ENCODE data around the gene CMIP. TPM values are rescaled to one million over a fixed set of nuclear protein-coding genes. Genes with fewer than 3 reads are reported as not detected.

Gene CMIP
- polyA plus RNA-seq, 1 of the 3 experiments (the other 2 are of a cell fraction) = 5.4 TPM

DNA sequence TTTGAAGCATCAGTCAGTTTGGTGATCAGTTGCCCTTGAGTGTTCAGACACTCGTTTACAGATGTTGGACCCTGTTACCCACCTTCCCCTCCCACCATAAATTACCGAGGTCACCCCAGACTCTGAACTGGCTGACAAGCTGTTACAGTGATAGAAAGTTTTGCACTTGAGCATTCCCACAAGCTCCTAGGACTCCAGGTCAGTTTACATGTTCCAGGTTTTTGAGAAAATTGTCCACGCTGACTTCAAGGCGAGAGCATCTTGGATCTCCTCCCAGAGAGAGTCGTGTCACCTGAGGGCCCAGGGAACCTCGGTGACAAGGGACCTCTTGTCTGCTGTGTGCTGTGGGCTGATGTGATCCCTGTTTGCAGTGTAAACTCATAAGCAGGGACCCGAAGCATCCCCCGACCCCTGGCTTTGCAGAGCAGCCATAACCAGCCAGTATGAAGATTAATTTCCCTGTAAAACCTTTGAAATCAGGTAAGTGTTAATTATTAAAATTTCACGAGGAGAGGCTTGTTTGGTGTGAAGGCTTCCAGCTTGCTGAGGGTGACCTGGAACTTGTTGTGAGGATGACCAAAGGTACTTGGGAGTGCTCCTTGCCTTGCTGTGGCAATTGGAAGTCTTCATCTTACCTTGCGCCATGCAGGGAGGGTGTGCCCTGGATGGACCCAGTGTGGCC is 91.2 kb downstream of the CMIP start:
- no peak overlapping the region for H3K4me2 ChIP-seq
- no peak overlapping the region for H3K27ac ChIP-seq (ENCODE audit: low read depth in 2 of 2, low read length in 1 of 2)
- 0 out of 2 replicates have a peak, but pooled peaks cover 7% of the 10 kb centered on the region for H3K79me2 ChIP-seq (ENCODE audit: insufficient read depth)
- ChIA-PET POLR2A (no interaction called here), CTCF (no interaction called here)
- H3K9me2 ChIP-seq = no peaks in the 10 kb centered on the region
- no peaks in the 10 kb centered on the region for H3F3A ChIP-seq (replicated peaks; ENCODE audit: insufficient read depth)
- H3K9ac ChIP-seq = no peak overlapping the region
- no peak overlapping the region for H3K4me3 ChIP-seq (ENCODE audit: low read depth in 2 of 2, low read length in 1 of 2)
- H4K20me1 ChIP-seq (ENCODE audit: insufficient read depth) = peaks cover 24% of the 10 kb centered on the region
- H3K36me3 ChIP-seq (replicated peaks in 1 of 2; ENCODE audit: control insufficient read depth in 1 of 2, insufficient read depth in 2 of 2, low read length in 1 of 2) = no peaks in the 10 kb centered on the region
- H3K9me3 ChIP-seq = no peaks in the 10 kb centered on the region
- no peaks in the 10 kb centered on the region for H3K27me3 ChIP-seq (ENCODE audit: insufficient read depth)
- peaks cover 0 to 31% of the 10 kb centered on the region in 2 experiments; a peak in 2 of 4 replicates for H3K4me1 ChIP-seq (ENCODE audit: control insufficient read depth in 1 of 2, insufficient read depth in 2 of 2, low read depth in 1 of 2, low read length in 1 of 2)
- 89% methylated on average over 10 of the region's 10 CpGs for WGBS (ENCODE audit: low lambda C conversion rate)
- TF ChIP-seq NFIC (IDR thresholded peaks at IDR 0.05; ENCODE audit: borderline replicate concordance) (no peak), MEF2A (IDR thresholded peaks at IDR 0.05; ENCODE audit: borderline replicate concordance, low read depth) (no peak), RXRA (IDR thresholded peaks at IDR 0.05; ENCODE audit: borderline replicate concordance, low read depth) (no peak), FOSL2 (IDR thresholded peaks at IDR 0.05; ENCODE audit: borderline replicate concordance, low read depth) (no peak)
- TF ChIP-seq, protein P1, sequence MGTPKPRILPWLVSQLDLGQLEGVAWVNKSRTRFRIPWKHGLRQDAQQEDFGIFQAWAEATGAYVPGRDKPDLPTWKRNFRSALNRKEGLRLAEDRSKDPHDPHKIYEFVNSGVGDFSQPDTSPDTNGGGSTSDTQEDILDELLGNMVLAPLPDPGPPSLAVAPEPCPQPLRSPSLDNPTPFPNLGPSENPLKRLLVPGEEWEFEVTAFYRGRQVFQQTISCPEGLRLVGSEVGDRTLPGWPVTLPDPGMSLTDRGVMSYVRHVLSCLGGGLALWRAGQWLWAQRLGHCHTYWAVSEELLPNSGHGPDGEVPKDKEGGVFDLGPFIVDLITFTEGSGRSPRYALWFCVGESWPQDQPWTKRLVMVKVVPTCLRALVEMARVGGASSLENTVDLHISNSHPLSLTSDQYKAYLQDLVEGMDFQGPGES (IDR thresholded peaks at IDR 0.05; ENCODE audit: low read depth, low read length) = no peak
- TF ChIP-seq, protein P2, sequence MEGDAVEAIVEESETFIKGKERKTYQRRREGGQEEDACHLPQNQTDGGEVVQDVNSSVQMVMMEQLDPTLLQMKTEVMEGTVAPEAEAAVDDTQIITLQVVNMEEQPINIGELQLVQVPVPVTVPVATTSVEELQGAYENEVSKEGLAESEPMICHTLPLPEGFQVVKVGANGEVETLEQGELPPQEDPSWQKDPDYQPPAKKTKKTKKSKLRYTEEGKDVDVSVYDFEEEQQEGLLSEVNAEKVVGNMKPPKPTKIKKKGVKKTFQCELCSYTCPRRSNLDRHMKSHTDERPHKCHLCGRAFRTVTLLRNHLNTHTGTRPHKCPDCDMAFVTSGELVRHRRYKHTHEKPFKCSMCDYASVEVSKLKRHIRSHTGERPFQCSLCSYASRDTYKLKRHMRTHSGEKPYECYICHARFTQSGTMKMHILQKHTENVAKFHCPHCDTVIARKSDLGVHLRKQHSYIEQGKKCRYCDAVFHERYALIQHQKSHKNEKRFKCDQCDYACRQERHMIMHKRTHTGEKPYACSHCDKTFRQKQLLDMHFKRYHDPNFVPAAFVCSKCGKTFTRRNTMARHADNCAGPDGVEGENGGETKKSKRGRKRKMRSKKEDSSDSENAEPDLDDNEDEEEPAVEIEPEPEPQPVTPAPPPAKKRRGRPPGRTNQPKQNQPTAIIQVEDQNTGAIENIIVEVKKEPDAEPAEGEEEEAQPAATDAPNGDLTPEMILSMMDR (IDR thresholded peaks at IDR 0.05) = no peak
- DNase-seq = no peak
- H2AFZ ChIP-seq (ENCODE audit: low read depth) = no peak overlapping the region

DNA sequence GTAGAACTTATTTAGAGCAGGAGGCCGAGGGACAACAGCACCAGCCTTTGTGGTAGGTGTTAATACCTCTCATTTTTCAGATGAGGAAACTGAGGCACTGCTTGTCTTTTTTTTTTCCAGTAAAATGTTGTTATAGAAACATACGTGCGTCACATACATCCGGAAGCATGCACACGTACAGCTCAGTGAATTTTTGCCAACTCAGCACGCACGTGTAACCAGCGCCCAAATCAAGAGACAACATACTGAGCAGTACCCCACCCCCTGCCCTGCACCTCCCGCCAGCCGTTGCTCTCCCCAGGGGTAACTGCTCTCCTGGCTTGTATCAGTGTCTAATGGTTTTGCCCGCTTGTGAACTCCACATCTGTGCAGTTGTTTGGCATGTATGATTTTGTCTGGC is 92.0 kb downstream of the CMIP start:
- Histone ChIP-seq H3K27ac (ENCODE audit: low read depth in 2 of 2, low read length in 1 of 2) (no peak overlapping the region), H3F3A (replicated peaks; ENCODE audit: insufficient read depth) (no peaks in the 10 kb centered on the region), H4K20me1 (ENCODE audit: insufficient read depth) (peaks cover 24% of the 10 kb centered on the region), H3K9me2 (no peaks in the 10 kb centered on the region), H3K79me2 (ENCODE audit: insufficient read depth) (0 out of 2 replicates have a peak, but pooled peaks cover 7% of the 10 kb centered on the region), H3K36me3 (replicated peaks in 1 of 2; ENCODE audit: control insufficient read depth in 1 of 2, insufficient read depth in 2 of 2, low read length in 1 of 2) (no peaks in the 10 kb centered on the region), H3K27me3 (ENCODE audit: insufficient read depth) (no peaks in the 10 kb centered on the region), H3K9me3 (no peaks in the 10 kb centered on the region), H3K4me2 (no peak overlapping the region), H3K4me1 (ENCODE audit: control insufficient read depth in 1 of 2, insufficient read depth in 2 of 2, low read depth in 1 of 2, low read length in 1 of 2) (peaks cover 0 to 33% of the 10 kb centered on the region in 2 experiments; a peak in 2 of 4 replicates), H2AFZ (ENCODE audit: low read depth) (no peak overlapping the region), H3K9ac (no peak overlapping the region), H3K4me3 (ENCODE audit: low read depth in 2 of 2, low read length in 1 of 2) (no peak overlapping the region)
- no peak for TF ChIP-seq TCF12 (IDR thresholded peaks at IDR 0.05)
- TF ChIP-seq, protein P3, sequence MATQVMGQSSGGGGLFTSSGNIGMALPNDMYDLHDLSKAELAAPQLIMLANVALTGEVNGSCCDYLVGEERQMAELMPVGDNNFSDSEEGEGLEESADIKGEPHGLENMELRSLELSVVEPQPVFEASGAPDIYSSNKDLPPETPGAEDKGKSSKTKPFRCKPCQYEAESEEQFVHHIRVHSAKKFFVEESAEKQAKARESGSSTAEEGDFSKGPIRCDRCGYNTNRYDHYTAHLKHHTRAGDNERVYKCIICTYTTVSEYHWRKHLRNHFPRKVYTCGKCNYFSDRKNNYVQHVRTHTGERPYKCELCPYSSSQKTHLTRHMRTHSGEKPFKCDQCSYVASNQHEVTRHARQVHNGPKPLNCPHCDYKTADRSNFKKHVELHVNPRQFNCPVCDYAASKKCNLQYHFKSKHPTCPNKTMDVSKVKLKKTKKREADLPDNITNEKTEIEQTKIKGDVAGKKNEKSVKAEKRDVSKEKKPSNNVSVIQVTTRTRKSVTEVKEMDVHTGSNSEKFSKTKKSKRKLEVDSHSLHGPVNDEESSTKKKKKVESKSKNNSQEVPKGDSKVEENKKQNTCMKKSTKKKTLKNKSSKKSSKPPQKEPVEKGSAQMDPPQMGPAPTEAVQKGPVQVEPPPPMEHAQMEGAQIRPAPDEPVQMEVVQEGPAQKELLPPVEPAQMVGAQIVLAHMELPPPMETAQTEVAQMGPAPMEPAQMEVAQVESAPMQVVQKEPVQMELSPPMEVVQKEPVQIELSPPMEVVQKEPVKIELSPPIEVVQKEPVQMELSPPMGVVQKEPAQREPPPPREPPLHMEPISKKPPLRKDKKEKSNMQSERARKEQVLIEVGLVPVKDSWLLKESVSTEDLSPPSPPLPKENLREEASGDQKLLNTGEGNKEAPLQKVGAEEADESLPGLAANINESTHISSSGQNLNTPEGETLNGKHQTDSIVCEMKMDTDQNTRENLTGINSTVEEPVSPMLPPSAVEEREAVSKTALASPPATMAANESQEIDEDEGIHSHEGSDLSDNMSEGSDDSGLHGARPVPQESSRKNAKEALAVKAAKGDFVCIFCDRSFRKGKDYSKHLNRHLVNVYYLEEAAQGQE (IDR thresholded peaks at IDR 0.05; ENCODE audit: low read depth, low read length) = no peak
- no peak for TF ChIP-seq SIN3A (IDR thresholded peaks at IDR 0.05; ENCODE audit: borderline replicate concordance, low read depth, low read length)
- no peak for TF ChIP-seq MEF2A (IDR thresholded peaks at IDR 0.05; ENCODE audit: borderline replicate concordance, low read depth)
- TF ChIP-seq NFIC (IDR thresholded peaks at IDR 0.05; ENCODE audit: borderline replicate concordance) = no peak
- WGBS (ENCODE audit: low lambda C conversion rate) = 96% methylated on average over 11 of the region's 11 CpGs
- ChIA-PET POLR2A (no interaction called here), CTCF (no interaction called here)
- no peak for DNase-seq

All from SK-N-SH (cell line).